IPS-11a (cell line): Measurements from ENCODE around the gene TCEAL9.
"Not testable (repeated sequence)": the region's sequence is repeated elsewhere in the genome, so short reads cannot be mapped to it uniquely, and the experiment has no call there.

Experiments used
- H3K4me3 ChIP-seq: one replicate; pipeline ENCODE4 v1.5.1; 2013; ENCODE audit warnings: low read depth, low read length, control low read depth

TCEAL9 gene

GRCh38 chrX:103372886-103373285, 16.6 kb downstream of the TCEAL9 start:
- H3K4me3 ChIP-seq = no peak overlapping the region

DNA sequence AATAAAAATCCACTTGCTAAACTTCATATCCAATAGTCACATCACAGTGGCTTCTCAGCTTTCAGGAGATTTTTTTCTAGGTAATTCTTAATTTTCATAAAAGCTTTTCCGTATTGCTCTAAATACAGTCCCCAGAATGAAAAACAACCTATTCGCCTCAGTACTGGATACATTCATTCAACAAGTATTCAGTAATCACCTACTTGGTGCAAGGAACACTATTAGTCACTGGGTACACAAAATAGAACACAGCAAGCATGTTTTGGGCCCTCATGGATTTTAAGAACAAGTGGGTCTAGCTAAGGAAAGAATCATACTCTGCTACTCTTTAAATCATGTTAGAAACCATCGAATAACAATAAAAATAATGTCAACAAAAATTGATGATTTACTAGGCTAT, 17.3 kb downstream of the TCEAL9 start:
- H3K4me3 ChIP-seq = no peak overlapping the region

- H3K4me3 ChIP-seq = peak within 1 kb of the TSS; percentile 70
These were observed 20.0 kb downstream of the TCEAL9 start, which contains the start of gene BEX3 for GRCh38 chrX:103376118-103376978. Gene BEX3, plus strand, starts transcription at chrX:103376538. Its CDS starts 984 bp downstream, at chrX:103377522.

DNA sequence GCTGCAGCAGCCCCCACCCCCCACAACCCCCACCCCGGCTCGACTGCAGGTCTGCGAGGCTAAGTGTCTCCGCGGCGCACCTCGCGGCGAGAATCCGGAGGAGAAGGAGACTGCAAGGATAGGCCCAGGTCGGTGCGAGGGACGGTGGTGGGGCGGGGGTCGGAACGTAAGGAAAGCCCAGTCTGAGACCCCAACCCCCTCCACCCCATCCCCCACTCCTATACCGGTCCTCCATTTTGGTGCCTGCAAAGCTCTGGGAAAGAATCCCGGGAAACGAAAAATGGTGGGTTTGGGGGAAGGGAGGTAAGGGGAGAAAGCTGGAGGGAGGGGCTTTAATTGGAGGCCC, 20.6 kb downstream of the TCEAL9 start:
- peak overlapping the region; percentile 39 for H3K4me3 ChIP-seq

GRCh38 chrX:103378990-103379389, 22.7 kb downstream of the TCEAL9 start:
- no peak overlapping the region for H3K4me3 ChIP-seq

DNA sequence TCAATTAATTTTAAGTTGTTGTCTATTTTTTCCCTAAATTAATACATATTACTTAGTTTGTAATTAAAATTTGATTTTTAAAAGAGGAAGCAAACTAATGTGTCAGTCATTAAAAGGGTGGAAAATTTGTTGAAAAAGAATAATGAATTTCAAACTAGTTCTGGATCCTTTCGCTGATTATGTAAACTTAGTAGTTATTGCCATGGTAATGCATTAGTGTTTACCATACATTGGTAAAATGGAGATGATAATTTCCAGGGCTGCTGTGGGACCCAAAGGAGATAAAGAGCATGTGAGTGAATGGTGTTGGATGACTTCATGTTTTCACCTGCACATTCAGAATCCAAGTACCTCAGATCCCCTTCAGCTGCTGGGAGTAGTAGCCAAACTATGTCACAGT, 26.6 kb downstream of the TCEAL9 start:
- no peak overlapping the region for H3K4me3 ChIP-seq

GRCh38 chrX:103384672-103385071, 28.4 kb downstream of the TCEAL9 start:
- no peak overlapping the region for H3K4me3 ChIP-seq

GRCh38 chrX:103385283-103385830, 29.1 kb downstream of the TCEAL9 start:
- H3K4me3 ChIP-seq = not testable (repeated sequence)

GRCh38 chrX:103386332-103386731, 30.0 kb downstream of the TCEAL9 start:
- no peak overlapping the region for H3K4me3 ChIP-seq

DNA sequence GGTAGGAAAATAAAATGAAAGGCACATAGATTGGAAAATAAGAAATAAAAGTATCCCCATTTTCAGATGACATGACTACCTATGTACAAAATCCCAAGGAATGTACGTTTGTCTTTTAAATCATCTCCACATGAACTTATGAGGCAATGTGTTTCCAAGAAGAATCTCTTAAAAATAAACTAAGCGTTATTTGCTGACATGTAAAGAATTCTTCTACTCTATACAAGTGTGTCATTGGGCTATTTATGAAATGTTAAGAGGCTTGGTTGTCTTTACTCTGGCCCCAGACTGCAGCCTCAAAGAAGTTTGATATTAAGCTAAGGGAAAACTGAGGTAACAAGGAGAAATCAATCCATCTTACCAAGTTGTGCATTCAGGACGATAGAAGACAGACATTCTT, 37.2 kb downstream of the TCEAL9 start:
- no peak overlapping the region for H3K4me3 ChIP-seq

DNA sequence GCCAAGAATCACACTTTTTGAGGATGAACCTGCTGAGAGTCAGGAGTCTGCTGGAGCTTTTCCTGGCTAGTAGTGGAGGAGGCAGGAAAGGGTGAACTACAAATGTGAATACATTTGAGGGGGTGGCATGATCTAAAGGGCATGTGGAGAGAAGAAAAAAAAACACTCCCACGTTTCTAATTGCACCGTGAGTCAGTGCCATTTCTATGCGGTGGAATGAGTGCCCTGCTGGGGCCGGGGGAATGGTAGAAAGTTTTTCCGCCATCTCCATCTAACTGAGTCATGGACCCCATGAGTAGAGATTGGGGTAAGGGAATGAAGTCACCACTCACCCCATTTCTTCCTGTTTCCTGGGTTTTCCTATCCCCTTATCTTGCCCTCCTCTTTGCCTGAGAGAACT, 39.9 kb downstream of the TCEAL9 start:
- H3K4me3 ChIP-seq = no peak overlapping the region

GRCh38 chrX:103396660-103397059, 40.4 kb downstream of the TCEAL9 start:
- H3K4me3 ChIP-seq = no peak overlapping the region

DNA sequence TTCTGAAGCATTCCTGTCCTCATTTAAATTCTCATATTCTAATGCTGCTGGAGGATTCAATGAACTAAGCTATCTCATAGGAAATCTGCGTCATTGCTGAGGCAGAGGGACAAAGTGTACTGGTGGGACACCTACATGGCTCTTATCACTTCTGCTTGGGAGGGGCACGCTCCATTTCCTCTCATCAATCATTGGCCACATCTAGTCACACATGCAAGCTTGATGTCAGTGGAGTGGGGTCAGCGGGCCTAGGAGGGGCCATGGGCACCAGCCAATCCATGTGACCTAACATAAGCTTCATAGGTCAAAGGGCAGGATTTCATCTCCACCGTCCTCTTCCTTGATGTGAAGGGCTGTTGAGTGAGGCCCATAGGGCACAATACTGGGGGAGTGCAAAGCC, 41.4 kb downstream of the TCEAL9 start:
- H3K4me3 ChIP-seq = no peak overlapping the region

GRCh38 chrX:103398421-103398864, 42.1 kb downstream of the TCEAL9 start:
- no peak overlapping the region for H3K4me3 ChIP-seq

GRCh38 chrX:103399744-103400143, 43.4 kb downstream of the TCEAL9 start:
- H3K4me3 ChIP-seq = no peak overlapping the region

DNA sequence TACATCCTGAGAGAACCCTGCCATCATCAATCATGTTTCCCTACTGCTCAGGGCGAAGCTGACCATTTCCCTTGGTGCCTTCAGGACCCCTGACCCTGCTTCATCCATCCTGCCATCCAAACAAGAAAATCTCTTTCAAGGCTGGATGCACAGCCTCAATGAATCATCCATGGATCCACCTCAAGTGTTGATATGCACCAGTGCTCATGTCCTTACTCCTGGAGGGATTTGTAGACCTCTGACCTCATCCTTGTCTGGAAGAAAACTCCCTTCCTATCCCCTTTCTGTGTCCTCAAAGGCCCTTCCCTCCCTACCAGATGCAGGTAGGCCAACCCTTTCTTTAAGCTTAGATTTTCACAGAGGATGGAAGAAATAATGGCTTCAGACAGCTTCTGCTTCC, 44.6 kb downstream of the TCEAL9 start:
- H3K4me3 ChIP-seq = no peak overlapping the region

- H3K4me3 ChIP-seq = peak overlapping the region; percentile 70
These were observed 48.1 kb downstream of the TCEAL9 start for GRCh38 chrX:103404231-103405008.

DNA sequence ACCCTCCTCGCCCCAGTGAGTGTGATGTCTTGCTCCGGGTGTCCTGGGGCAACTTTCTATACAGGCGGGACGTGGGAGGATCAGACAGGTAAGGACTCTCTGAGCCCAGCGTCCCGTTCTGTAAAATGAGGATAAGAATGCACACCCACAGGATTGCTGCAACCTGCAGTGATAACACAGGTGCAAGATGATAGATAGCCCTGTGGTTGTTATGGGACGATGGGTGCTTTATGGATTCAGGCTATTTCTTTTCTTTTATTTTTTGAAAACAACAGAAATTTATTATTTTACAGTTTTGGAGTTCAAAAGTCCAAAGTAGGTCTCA, 48.7 kb downstream of the TCEAL9 start:
- peak overlapping the region; percentile 70 for H3K4me3 ChIP-seq

- H3K4me3 ChIP-seq = no peak overlapping the region
These were observed 50.0 kb downstream of the TCEAL9 start for GRCh38 chrX:103406256-103406655.

DNA sequence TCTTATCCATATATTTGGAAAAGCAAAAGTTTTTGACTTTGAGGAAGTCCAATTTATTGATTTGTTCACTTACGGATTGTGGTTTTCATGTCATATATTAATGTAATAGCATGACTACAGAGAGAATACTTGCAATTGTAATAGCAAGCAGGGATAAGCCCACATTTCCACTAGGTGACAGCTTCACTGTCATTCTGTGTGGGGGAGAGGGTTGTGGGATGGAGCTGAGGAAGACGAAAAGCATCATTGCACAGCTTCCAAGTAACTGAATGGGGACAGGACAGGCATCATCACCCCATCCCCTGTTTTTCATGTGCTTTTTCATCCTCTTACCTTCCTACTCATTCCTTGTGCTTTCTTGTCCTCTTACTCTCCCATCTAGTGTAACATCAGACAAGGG, 51.5 kb downstream of the TCEAL9 start:
- H3K4me3 ChIP-seq = no peak overlapping the region
